Left lung (tissue), 14 donors: ENCODE measurements around the gene POLR3G. TPM values are rescaled to one million over a fixed set of nuclear protein-coding genes. Genes with fewer than 3 reads are reported as not detected.

ENCODE experiments used
- ATAC-seq: fragments of 200-7000 bp; cut with Tn5 transposase; one replicate; pipeline ENCODE4 v1.9.1; 2020; ENCODE audit warnings: moderate library complexity
- DNase-seq, 4 donors: peaks; one replicate each; pipeline ENCODE4 v3.0.0-alpha.2; 2013 to 2020
- H3K27ac ChIP-seq, 2 donors: fragments of 200-600 bp; sonication (generic) in 1 of 2; one replicate each; pipeline versions ENCODE4 v1.5.0 to v1.8.0; 2020 to 2021
- H3K27me3 ChIP-seq, 2 donors: fragments of 200-600 bp; sonication (generic) in 1 of 2; one replicate each; pipeline versions ENCODE4 v1.5.0 to v1.8.0; 2020 to 2021
- H3K36me3 ChIP-seq, 2 donors: fragments of 200-600 bp; sonication (generic) in 1 of 2; one replicate each; pipeline versions ENCODE4 v1.5.0 to v1.8.0; 2020 to 2021
- H3K4me1 ChIP-seq, 2 donors: fragments of 200-600 bp; one replicate each; pipeline ENCODE4 v1.8.0; 2021
- H3K4me3 ChIP-seq, 2 donors: fragments of 200-600 bp; sonication (generic) in 1 of 2; one replicate each; pipeline versions ENCODE4 v1.5.0 to v1.8.0; 2020 to 2021; ENCODE audit warnings: mild to moderate bottlenecking in 1 of 2
- H3K9me3 ChIP-seq, 2 donors: fragments of 200-600 bp; sonication (generic) in 1 of 2; one replicate each; pipeline versions ENCODE4 v1.5.0 to v1.8.0; 2020 to 2021
- CTCF ChIP-seq, 2 donors: fragments of 200-600 bp; sonication (generic) in 1 of 2; IDR thresholded peaks; one replicate each; pipeline versions ENCODE4 v1.5.0 to v1.8.0; 2021; ENCODE audit warnings: antibody characterized with exemption in 2 of 2
- intact Hi-C, 2 donors: fragments of 100-400 bp; cut with DNase I; formaldehyde crosslinking; loops; one replicate each; pipeline versions ENCODE4 v1.11.2 to v1.14.2; 2022
- long read RNA-seq, 12 donors: library from polyadenylated mRNA in 2 of 12; unstranded in 2 of 12; transcript quantifications; one replicate each; pipeline ENCODE4 v2.0.0 and lab custom pipeline, GENCODE V29; 2019 to 2026
- polyA plus RNA-seq, 6 donors: library from polyadenylated mRNA; unstranded; fragments of 120-200 nt; gene quantifications; one replicate each; pipeline ENCODE4 v1.2.1, GENCODE V29; 2013; ENCODE audit not compliant: insufficient read length in 6 of 6
- total RNA-seq, 2 donors: library from RNA; stranded (reverse); fragmentation: NEBNext Ultra II Directional; extraction: Animal tissue kit (Norgen Biotek cat#: 25700); gene quantifications; one replicate each; pipeline ENCODE4 v1.2.1, GENCODE V29; 2021
- donor health status: DM: no; HTN: yes; CAD: no.
- donor health status: DM: no; HTN: no; CAD: no.

Gene POLR3G
- total RNA-seq, result 1 to 10 TPM; 2.0 to 2.6 TPM
- polyA plus RNA-seq, result 1 to 10 TPM; 3.4 to 4.5 (median 3.9) TPM
- long read RNA-seq, donor 1, partial matches to known transcripts, result 8 of 8 reads
- long read RNA-seq, donor 1, other reads (novel, unspliced or antisense), result 0 of 8 reads
- long read RNA-seq, donor 2, partial matches to known transcripts, result 0 of 1 reads
- long read RNA-seq, donor 2, other reads (novel, unspliced or antisense), result 0 of 1 reads
- long read RNA-seq, donor 3, result 0 reads
- long read RNA-seq, donor 4, result 0 reads
- long read RNA-seq, donor 5, result 0 reads
- long read RNA-seq, donor 6, result 0 reads
- long read RNA-seq, donor 7, result 0 reads
- long read RNA-seq, donor 8, partial matches to known transcripts, result 21 of 22 reads
- long read RNA-seq, donor 8, other reads (novel, unspliced or antisense), result 0 of 22 reads
- long read RNA-seq, donor 9, result 0 reads
- long read RNA-seq, donor 10, partial matches to known transcripts, result 1 of 1 reads
- long read RNA-seq, donor 10, other reads (novel, unspliced or antisense), result 0 of 1 reads
- long read RNA-seq, donor 11, result 0 reads
- long read RNA-seq, donor 12, partial matches to known transcripts, result 6 of 7 reads
- long read RNA-seq, donor 12, other reads (novel, unspliced or antisense), result 0 of 7 reads

- intact Hi-C loops, result no loop called here
- H3K4me1 ChIP-seq, result peaks cover 0 to 20% of the 10 kb centered on the region in 2 donors
- H3K36me3 ChIP-seq, result no peaks in the 10 kb centered on the region
- no peaks in the 10 kb centered on the region for H3K27me3 ChIP-seq
- peak within 1 kb of the TSS; percentile 87 to 97 for H3K4me3 ChIP-seq
- ATAC-seq (peak; percentile 95), DNase-seq (peak; percentile 84 to 96 (median 92))
- TF ChIP-seq CTCF (IDR thresholded peaks at IDR 0.05), result peak; percentile 25 to 58
- peak within 1 kb of the TSS; percentile 81 to 86 for H3K27ac ChIP-seq
- H3K9me3 ChIP-seq, result no peaks in the 10 kb centered on the region
Observed at GRCh38 chr5:90474235-90475107, at the start of gene POLR3G, which contains the start of gene MBLAC2. POLR3G (plus strand) TSS chr5:90474864; CDS start chr5:90485568, 10,704 bp downstream. MBLAC2 (minus strand) TSS chr5:90474771; CDS start chr5:90474292, 479 bp downstream.

GRCh38 chr5:90434116-90434714 lies 40.4 kb upstream of the POLR3G start:
- DNase-seq (peak in 1 of 4 donors; percentile 54), ATAC-seq (peak; percentile 74)
- no peaks in the 10 kb centered on the region for H3K27me3 ChIP-seq
- no peaks in the 10 kb centered on the region for H3K9me3 ChIP-seq
- intact Hi-C loops, result loop anchor here in 1 of 2 donors (10.0 kb wide), 1 partner anchor 101 kb away; no protein-coding TSS in a partner anchor
- H3K36me3 ChIP-seq, result no peaks in the 10 kb centered on the region
- no peaks in the 10 kb centered on the region for H3K4me1 ChIP-seq
- H3K27ac ChIP-seq, result no peak overlapping the region
- H3K4me3 ChIP-seq, result no peak overlapping the region
- peak; percentile 41 to 57 for TF ChIP-seq CTCF (IDR thresholded peaks at IDR 0.05)

- H3K9me3 ChIP-seq, result no peaks in the 10 kb centered on the region
- DNase-seq (no peak), ATAC-seq (peak; percentile 63)
- intact Hi-C loops, result loop anchor here in 1 of 2 donors (5.0 to 10.0 kb wide), 2 partner anchors 97 to 345 kb away; no protein-coding TSS in a partner anchor
- no peaks in the 10 kb centered on the region for H3K36me3 ChIP-seq
- H3K27ac ChIP-seq, result no peak overlapping the region
- peaks cover 0 to 7% of the 10 kb centered on the region in 2 donors for H3K4me1 ChIP-seq
- TF ChIP-seq CTCF (IDR thresholded peaks at IDR 0.05), result no peak
- H3K4me3 ChIP-seq, result no peak overlapping the region
- no peaks in the 10 kb centered on the region for H3K27me3 ChIP-seq
Observed at GRCh38 chr5:90437663-90438062, 37.0 kb upstream of the POLR3G start.

GRCh38 chr5:90438100-90438499 lies 36.6 kb upstream of the POLR3G start:
- Histone ChIP-seq H3K9me3 (no peaks in the 10 kb centered on the region), H3K4me3 (no peak overlapping the region), H3K4me1 (peaks cover 0 to 7% of the 10 kb centered on the region in 2 donors), H3K36me3 (no peaks in the 10 kb centered on the region), H3K27me3 (no peaks in the 10 kb centered on the region), H3K27ac (peak overlapping the region in 1 of 2 donors; percentile 21)
- DNase-seq (peak in 1 of 4 donors; percentile 22), ATAC-seq (peak; percentile 69)
- no peak for TF ChIP-seq CTCF (IDR thresholded peaks at IDR 0.05)
- intact Hi-C loops, result loop anchor here in 1 of 2 donors (5.0 to 10.0 kb wide), 2 partner anchors 97 to 344 kb away; no protein-coding TSS in a partner anchor
